GM15510 (cell line): ENCODE data around the gene KLC3.

Experiments used
- POLR2A ChIP-seq: IDR thresholded peaks from 3 replicates; pipeline ENCODE4 v1.6.1; 2011; ENCODE audit warnings: borderline replicate concordance; ENCODE audit not compliant: insufficient read length; ENCODE audit errors: extremely low read depth

The KLC3 gene

GRCh38 chr19:45370410-45371204, 30.1 kb downstream of the KLC3 start, which contains the start of gene ERCC2:
TSS of gene ERCC2 (minus strand) at chr19:45370573. CDS start at chr19:45370540, 33 bp downstream.
- TF ChIP-seq POLR2A, result peak; percentile 58

GRCh38 chr19:45376045-45376724, 35.6 kb downstream of the KLC3 start:
- no peak for TF ChIP-seq POLR2A

- no peak for TF ChIP-seq POLR2A
Observed at GRCh38 chr19:45380107-45380506, 39.6 kb downstream of the KLC3 start.

DNA sequence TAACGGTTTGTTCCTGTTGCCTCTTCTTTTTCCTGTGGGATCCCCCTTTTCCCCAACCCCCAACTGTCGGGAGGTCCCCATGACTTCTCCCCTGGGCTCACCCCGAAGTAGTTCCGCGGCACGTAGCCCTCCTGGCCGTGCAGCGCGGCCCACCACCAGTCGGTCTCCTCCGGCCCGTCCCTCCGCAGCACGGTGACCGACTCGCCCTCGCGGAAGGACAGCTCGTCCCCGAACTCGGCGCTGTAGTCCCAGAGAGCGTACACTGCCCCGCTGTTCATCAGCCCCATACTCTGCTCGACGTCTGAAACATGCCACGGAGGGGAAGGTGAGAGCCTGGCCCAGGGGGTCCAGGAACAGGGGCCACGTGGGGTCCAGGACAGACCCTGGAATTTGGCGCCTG, 41.9 kb downstream of the KLC3 start:
- no peak for TF ChIP-seq POLR2A

GRCh38 chr19:45385392-45386221, 45.1 kb downstream of the KLC3 start:
- no peak for TF ChIP-seq POLR2A

GRCh38 chr19:45391346-45391745, 50.8 kb downstream of the KLC3 start:
- TF ChIP-seq POLR2A, result no peak

GRCh38 chr19:45391871-45392665, 51.5 kb downstream of the KLC3 start:
- TF ChIP-seq POLR2A, result no peak

DNA sequence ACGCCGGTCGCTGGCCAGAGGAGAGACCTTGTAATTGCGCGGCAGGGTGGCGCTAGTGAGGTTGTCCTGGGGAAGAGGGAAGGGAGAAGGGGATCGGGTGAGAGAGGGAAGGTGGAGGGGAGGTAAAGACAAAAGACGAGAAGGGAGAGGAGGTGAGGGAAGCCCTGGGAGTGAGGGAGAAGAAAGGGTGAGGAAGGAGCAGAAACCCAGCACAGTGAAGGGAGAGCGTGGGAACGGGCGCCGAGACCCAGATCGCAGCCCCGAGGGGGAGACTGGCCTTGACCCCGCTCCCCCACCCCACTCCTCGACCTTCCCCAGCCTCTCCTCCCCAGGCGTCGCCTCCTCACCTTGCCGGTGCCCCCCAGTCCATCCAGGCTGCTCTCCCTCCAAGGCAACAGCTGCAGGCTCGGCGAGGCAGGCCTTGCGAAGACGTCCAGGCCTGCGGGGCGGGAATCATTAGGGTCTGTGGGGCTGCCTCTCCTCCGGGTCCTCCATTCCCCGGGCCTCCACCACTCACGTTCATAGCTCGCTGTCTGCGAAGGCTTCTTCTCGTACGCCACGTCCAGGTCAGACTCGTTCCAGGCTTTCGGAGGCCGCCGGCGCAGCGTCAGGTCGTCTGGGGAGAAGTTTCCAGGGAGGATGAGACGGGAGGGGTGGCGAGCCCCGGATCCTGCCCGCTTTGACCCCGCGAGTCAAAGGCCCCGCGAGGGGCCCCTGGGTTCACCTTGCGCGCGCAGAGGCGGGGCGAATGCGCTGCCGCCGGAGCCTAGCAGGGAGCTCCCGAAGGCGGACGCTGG, 55.5 kb downstream of the KLC3 start:
- TF ChIP-seq POLR2A, result no peak

GRCh38 chr19:45400192-45400591, 59.6 kb downstream of the KLC3 start:
- TF ChIP-seq POLR2A, result no peak
